ENCODE data around the gene NLRC3.

GRCh38 chr16:3509470-3509928 lies 67.7 kb downstream of the NLRC3 start:
- TF ChIP-seq EZH2 (IDR thresholded peaks at IDR 0.05; ENCODE audit: borderline replicate concordance, low read depth, low read length, poor library complexity, severe bottlenecking) (no peak), CTCF (conservative IDR thresholded peaks at IDR 0.05; ENCODE audit: low read depth, low read length) (no peak)
